HepG2 (cell line): ENCODE results near the gene DCAF4. TPM values are rescaled to one million over a fixed set of nuclear protein-coding genes. Genes with fewer than 3 reads are reported as not detected.

ENCODE experiments used
- AGO2 ChIP-seq: fragments of 200-400 bp; formaldehyde crosslinking; optimal IDR thresholded peaks from 2 replicates; pipeline ENCODE3; 2017; ENCODE audit warnings: mild to moderate bottlenecking, low read depth, low read length, moderate library complexity
- ARHGAP35 ChIP-seq: sonication (generic); formaldehyde crosslinking; IDR thresholded peaks from 2 replicates; pipeline ENCODE4 v1.9.0; 2022; ENCODE audit warnings: mild to moderate bottlenecking, inconsistent platforms, moderate library complexity, missing genetic modification reagents, borderline replicate concordance
- DNMT1 ChIP-seq: sonication (generic); formaldehyde crosslinking; IDR thresholded peaks from 2 replicates; pipeline ENCODE4 v1.5.1; 2020; ENCODE audit warnings: mild to moderate bottlenecking, missing genetic modification reagents
- GLMP ChIP-seq: sonication (generic); formaldehyde crosslinking; IDR thresholded peaks from 2 replicates; pipeline ENCODE4 v1.9.0; 2021; ENCODE audit warnings: missing genetic modification reagents, mild to moderate bottlenecking, borderline replicate concordance
- HNRNPLL ChIP-seq: fragments of 200-400 bp; formaldehyde crosslinking; IDR thresholded peaks from 2 replicates; pipeline ENCODE4 v1.6.1; 2017; ENCODE audit warnings: mild to moderate bottlenecking, low read depth, low read length; ENCODE audit not compliant: poor library complexity, severe bottlenecking
- RBAK ChIP-seq: sonication (generic); formaldehyde crosslinking; IDR thresholded peaks from 2 replicates; pipeline ENCODE4 v1.5.1; 2020; ENCODE audit warnings: mild to moderate bottlenecking, missing genetic modification reagents
- SIN3A ChIP-seq: IDR thresholded peaks from 2 replicates; pipeline ENCODE4 v1.6.1; 2011; ENCODE audit warnings: low read depth, mild to moderate bottlenecking, control low read depth, low read length, borderline replicate concordance
- ZNF282 ChIP-seq: fragments of 450-650 bp; IDR thresholded peaks from 2 replicates; pipeline ENCODE4 v1.6.1; 2018; ENCODE audit not compliant: partially characterized antibody
- ZNF556 ChIP-seq: sonication (generic); formaldehyde crosslinking; IDR thresholded peaks from 2 replicates; pipeline ENCODE4 v1.4.0; 2020; ENCODE audit warnings: mild to moderate bottlenecking, missing genetic modification reagents, borderline replicate concordance
- ZNF790 ChIP-seq: sonication (generic); formaldehyde crosslinking; IDR thresholded peaks from 2 replicates; pipeline ENCODE4 v1.8.0; 2022; ENCODE audit warnings: missing genetic modification reagents, mild to moderate bottlenecking, borderline replicate concordance
- ZNF883 ChIP-seq: sonication (generic); formaldehyde crosslinking; IDR thresholded peaks from 2 replicates; pipeline ENCODE4 v1.5.1; 2020; ENCODE audit warnings: mild to moderate bottlenecking, missing genetic modification reagents; ENCODE audit errors: not compliant biosample characterization
- polyA plus RNA-seq, 8 experiments: library from polyadenylated mRNA; depleted of rRNA in 3 of 8; stranded (reverse) in 7 of 8; unstranded in 1 of 8; fragments of >200 nt; fragmentation: Illumina TruSeq in 4 of 8; extraction: Trizol in 4 of 8; gene quantifications; 2 replicates each; pipeline versions ENCODE4 v1.2.1 to v1.2.3, GENCODE V29; 2011 to 2016; ENCODE audit warnings: low read depth in 4 of 8, missing spikeins in 1 of 8, mixed read lengths in 1 of 8; ENCODE audit not compliant: insufficient read depth in 1 of 8
- total RNA-seq, 5 experiments: library from RNA; depleted of rRNA; stranded (reverse); fragments of >200 nt; fragmentation: Illumina TruSeq; extraction: Trizol; gene quantifications; 2 replicates each; pipeline ENCODE4 v1.2.3, GENCODE V29; 2016; ENCODE audit warnings: low read depth in 1 of 5
- TF ChIP-seq, protein P1 (sequence below): sonication (generic); formaldehyde crosslinking; IDR thresholded peaks from 2 replicates; pipeline ENCODE4 v1.4.0; 2020; ENCODE audit warnings: missing genetic modification reagents, mild to moderate bottlenecking, borderline replicate concordance
- TF ChIP-seq, protein P2 (sequence below): sonication (generic); formaldehyde crosslinking; IDR thresholded peaks from 2 replicates; pipeline ENCODE4 v1.4.0; 2020; ENCODE audit warnings: mild to moderate bottlenecking, missing genetic modification reagents
- TF ChIP-seq, protein P3 (sequence below): fragments of 450-650 bp; IDR thresholded peaks from 2 replicates; pipeline ENCODE4 v1.6.1; 2017

Gene DCAF4
- total and polyA plus RNA-seq, 2 of the 13 experiments (the other 11 are each of a cell fraction or from before 2014, with no cell fraction given), result 18.8 to 21.1 TPM

DNA sequence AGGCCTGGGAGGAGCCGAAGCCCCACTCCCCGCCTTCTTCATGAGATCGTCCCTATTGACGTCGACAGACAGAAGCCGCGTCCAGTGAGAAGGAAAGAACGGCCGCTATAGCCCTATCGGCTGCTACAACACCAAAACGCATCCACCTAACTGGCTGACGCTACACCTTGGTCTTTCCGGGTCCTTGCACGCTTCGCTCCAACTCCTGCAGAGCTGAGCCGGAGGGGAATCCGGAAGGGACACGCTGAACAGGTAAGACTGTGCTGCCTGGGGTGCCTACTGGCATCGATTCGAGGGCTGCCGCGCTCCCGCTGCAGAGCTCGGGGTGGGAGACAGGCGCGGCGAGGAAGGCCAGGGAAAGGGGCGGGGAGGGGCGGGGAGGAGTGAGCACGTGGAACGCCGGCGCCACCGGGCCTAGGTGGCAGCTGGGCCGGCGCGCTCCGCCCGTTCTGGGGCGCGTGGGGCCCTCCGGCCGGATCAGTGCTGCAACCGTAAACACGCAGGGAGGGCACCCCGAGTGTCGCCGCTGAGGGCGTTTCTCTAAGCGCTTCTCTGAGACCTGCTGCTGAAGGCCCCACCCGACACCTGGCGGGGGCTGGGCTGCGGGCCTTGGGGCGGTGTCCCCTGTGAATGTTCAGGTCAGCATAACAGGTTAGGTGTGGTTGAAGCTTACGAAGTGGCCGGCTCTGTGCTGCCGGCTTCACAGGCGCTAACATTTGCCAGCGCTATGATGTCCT lies at the start of gene DCAF4 (continued):
- TF ChIP-seq, protein P1, sequence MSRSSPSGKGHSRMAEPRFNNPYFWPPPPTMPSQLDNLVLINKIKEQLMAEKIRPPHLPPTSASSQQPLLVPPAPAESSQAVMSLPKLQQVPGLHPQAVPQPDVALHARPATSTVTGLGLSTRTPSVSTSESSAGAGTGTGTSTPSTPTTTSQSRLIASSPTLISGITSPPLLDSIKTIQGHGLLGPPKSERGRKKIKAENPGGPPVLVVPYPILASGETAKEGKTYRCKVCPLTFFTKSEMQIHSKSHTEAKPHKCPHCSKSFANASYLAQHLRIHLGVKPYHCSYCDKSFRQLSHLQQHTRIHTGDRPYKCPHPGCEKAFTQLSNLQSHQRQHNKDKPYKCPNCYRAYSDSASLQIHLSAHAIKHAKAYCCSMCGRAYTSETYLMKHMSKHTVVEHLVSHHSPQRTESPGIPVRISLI (CRISPR knock-in tag), result 0 out of 2 replicates have a peak, but pooled peaks have one; percentile 17
- TF ChIP-seq AGO2 (peak; percentile 51), SIN3A (peak; percentile 53; the same call in 1 of the 2 replicates), DNMT1 (CRISPR knock-in tag) (no peak), RBAK (no peak), ARHGAP35 (CRISPR knock-in tag) (peak; percentile 77; the same call in 1 of the 2 replicates), HNRNPLL (peak; percentile 42), ZNF883 (peak; percentile 62), ZNF556 (CRISPR knock-in tag) (peak; percentile 68; the same call in 1 of the 2 replicates), ZNF282 (no peak), ZNF790 (peak; percentile 78; the same call in 1 of the 2 replicates), GLMP (CRISPR knock-in tag) (no peak)
- TF ChIP-seq, protein P2, sequence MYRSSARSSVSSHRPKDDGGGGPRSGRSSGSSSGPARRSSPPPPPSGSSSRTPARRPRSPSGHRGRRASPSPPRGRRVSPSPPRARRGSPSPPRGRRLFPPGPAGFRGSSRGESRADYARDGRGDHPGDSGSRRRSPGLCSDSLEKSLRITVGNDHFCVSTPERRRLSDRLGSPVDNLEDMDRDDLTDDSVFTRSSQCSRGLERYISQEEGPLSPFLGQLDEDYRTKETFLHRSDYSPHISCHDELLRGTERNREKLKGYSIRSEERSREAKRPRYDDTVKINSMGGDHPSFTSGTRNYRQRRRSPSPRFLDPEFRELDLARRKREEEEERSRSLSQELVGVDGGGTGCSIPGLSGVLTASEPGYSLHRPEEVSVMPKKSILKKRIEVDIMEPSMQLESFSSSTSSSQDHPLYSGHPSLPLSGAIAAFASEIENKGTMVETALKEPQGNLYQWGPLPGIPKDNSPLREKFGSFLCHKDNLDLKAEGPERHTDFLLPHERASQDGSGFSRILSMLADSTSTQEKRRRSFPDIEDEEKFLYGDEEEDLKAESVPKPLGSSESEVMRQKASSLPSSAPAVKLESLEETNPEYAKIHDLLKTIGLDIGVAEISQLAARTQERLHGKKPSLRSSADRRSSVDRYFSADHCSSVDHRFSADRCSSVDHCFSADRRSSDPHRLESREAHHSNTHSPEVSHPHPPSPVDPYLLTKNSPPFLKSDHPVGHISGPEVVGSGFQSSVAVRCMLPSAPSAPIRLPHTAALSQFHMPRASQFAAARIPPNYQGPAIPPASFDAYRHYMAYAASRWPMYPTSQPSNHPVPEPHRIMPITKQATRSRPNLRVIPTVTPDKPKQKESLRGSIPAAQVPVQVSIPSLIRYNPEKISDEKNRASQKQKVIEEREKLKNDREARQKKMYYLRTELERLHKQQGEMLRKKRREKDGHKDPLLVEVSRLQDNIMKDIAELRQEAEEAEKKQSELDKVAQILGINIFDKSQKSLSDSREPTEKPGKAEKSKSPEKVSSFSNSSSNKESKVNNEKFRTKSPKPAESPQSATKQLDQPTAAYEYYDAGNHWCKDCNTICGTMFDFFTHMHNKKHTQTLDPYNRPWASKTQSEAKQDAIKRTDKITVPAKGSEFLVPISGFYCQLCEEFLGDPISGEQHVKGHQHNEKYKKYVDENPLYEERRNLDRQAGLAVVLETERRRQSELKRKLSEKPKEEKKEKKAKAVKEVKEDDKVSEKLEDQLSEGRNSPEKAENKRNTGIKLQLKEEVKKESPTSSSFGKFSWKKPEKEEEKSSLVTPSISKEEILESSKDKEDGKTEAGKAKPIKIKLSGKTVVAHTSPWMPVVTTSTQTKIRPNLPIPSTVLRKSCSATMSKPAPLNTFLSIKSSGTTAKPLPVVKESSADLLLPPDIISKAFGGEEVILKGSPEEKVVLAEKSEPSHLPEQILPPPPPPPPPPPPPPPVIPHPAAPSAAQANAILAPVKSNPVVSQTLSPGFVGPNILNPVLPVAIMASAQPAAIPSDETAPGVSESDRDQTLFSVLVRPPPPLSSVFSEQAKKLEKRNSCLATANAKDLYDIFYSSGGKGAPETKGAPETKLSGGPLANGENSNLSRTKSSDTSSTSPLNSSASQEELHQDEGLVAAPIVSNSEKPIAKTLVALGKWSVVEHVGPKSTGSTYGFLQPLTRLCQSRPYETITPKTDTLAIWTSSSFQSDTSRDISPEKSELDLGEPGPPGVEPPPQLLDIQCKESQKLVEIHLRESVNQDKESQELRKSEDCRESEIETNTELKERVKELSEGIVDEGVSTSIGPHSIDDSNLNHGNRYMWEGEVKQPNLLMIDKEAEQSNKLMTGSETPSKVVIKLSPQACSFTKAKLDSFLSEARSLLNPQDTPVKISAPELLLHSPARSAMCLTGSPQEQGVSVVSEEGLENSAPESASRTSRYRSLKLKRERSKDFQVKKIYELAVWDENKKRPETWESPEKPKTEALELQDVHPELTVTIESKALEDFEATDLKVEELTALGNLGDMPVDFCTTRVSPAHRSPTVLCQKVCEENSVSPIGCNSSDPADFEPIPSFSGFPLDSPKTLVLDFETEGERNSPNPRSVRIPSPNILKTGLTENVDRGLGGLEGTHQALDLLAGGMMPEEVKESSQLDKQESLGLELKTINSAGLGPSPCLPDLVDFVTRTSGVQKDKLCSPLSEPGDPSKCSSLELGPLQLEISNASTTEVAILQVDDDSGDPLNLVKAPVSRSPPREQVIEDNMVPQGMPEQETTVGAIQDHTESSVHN (CRISPR knock-in tag), result 0 out of 2 replicates have a peak, but pooled peaks have one; percentile 27
- TF ChIP-seq, protein P3, sequence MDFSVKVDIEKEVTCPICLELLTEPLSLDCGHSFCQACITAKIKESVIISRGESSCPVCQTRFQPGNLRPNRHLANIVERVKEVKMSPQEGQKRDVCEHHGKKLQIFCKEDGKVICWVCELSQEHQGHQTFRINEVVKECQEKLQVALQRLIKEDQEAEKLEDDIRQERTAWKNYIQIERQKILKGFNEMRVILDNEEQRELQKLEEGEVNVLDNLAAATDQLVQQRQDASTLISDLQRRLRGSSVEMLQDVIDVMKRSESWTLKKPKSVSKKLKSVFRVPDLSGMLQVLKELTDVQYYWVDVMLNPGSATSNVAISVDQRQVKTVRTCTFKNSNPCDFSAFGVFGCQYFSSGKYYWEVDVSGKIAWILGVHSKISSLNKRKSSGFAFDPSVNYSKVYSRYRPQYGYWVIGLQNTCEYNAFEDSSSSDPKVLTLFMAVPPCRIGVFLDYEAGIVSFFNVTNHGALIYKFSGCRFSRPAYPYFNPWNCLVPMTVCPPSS, result no peak
